ENCODE results near the gene GALNT17. TPM values are rescaled to one million over a fixed set of nuclear protein-coding genes. Genes with fewer than 3 reads are reported as not detected.

GALNT17 gene
- total and polyA plus RNA-seq, 12 donors: 15.1 to 87.0 (median 55.4) TPM

DNA sequence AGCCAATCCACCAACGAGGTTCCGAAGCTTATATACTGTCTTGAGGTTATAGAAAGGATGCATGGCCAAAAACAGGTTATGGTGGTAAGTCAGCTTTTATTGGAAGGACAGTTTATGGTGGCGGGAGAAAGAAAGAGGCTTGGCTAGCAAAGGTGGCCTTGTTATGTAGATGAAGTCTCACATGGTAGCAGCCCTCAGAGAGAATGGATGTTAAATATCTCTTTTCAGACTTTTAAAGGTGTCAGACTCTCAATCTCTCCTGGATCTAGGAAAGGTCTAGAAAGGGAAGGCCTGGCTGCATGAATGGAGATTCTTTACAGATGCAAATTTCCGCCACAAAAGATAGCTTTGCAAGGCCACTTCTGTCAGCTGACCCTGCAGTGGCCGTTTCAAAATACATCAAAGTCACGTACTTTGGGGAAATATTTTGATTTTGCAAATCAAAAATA lies 333.8 kb downstream of the GALNT17 start:
- TF ChIP-seq, protein P1, sequence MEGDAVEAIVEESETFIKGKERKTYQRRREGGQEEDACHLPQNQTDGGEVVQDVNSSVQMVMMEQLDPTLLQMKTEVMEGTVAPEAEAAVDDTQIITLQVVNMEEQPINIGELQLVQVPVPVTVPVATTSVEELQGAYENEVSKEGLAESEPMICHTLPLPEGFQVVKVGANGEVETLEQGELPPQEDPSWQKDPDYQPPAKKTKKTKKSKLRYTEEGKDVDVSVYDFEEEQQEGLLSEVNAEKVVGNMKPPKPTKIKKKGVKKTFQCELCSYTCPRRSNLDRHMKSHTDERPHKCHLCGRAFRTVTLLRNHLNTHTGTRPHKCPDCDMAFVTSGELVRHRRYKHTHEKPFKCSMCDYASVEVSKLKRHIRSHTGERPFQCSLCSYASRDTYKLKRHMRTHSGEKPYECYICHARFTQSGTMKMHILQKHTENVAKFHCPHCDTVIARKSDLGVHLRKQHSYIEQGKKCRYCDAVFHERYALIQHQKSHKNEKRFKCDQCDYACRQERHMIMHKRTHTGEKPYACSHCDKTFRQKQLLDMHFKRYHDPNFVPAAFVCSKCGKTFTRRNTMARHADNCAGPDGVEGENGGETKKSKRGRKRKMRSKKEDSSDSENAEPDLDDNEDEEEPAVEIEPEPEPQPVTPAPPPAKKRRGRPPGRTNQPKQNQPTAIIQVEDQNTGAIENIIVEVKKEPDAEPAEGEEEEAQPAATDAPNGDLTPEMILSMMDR (IDR thresholded peaks at IDR 0.05): no peak
- Histone ChIP-seq H3K4me1 (peaks cover 0 to 25% (median 9%) of the 10 kb centered on the region in 9 donors), H3K36me3 (no peaks in the 10 kb centered on the region), H3K27ac (no peak overlapping the region), H3K27me3 (no peaks in the 10 kb centered on the region), H3K4me3 (no peak overlapping the region), H3K9me3 (no peaks in the 10 kb centered on the region)
- intact Hi-C loops (cut with DNase I): no loop called here
- ATAC-seq (no peak), DNase-seq (no peak)
- WGBS, 2 donors: 59 to 71% methylated on average over 6 of the region's 6 CpGs

DNA sequence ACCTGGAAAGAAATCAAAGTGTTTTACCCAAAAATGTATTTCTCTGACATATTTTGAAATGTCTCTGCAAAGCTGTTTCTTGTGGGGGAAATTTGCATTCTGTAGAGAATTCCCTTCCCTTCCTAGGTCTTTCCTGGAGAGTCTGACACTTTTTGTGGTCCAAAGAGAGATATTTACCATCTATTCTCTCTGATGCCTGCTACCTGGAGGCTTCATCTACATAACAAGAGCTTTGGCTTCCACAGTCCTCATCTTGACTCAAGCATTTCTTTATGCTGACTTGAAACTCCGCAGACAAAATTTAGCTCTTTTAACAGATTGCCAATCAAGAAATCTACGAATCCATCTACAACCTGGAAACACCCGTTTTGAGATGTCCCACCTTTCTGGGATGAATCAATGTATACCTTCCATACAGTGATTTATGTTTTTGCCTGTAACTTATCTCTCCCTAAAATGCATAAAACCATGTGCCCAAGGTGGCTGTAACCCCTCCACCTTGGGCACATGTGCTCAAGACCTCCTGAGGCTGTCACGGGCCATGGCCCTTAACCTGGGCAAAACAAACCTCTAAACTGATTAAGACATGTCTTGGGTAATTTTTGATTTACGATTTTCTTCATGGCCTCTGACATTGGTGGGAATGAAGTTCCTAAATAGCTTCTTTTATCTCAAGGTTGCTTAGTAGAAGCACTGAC lies 334.7 kb downstream of the GALNT17 start:
- intact Hi-C loops (cut with DNase I): no loop called here

DNA sequence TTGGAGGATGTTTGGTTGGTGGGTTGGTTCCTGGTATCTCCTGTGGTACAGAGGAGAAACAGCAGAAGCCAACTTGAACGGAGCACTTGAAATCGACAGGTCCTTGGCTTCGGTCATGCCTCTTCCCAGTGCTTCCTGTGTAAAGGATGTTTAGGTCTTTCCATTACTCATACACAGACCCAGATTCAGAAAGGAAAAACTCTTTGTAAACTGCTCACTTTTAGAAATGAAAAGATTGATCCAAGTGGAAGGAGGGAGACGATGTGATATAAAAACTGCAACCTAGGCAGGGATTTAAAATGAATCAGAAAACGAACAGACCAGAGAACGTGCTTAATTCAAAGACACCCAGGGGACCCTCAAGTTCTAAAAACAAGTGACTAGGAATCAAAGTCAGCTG lies 338.4 kb downstream of the GALNT17 start:
- intact Hi-C loops (cut with DNase I): no loop called here
- 55 to 69% methylated on average over 6 of the region's 6 CpGs for WGBS, 2 donors

More for the DNA sequence above, 334.7 kb downstream of the GALNT17 start:
- WGBS, 2 donors: 65 to 76% methylated on average over 5 of the region's 5 CpGs
- Histone ChIP-seq H3K4me3 (no peak overlapping the region), H3K9me3 (no peaks in the 10 kb centered on the region), H3K27ac (no peak overlapping the region), H3K4me1 (peaks cover 0 to 23% (median 6%) of the 10 kb centered on the region in 9 donors), H3K36me3 (no peaks in the 10 kb centered on the region), H3K27me3 (no peaks in the 10 kb centered on the region)
- TF ChIP-seq, protein P1 (IDR thresholded peaks at IDR 0.05): no peak
- ATAC-seq (no peak), DNase-seq (no peak)

DNA sequence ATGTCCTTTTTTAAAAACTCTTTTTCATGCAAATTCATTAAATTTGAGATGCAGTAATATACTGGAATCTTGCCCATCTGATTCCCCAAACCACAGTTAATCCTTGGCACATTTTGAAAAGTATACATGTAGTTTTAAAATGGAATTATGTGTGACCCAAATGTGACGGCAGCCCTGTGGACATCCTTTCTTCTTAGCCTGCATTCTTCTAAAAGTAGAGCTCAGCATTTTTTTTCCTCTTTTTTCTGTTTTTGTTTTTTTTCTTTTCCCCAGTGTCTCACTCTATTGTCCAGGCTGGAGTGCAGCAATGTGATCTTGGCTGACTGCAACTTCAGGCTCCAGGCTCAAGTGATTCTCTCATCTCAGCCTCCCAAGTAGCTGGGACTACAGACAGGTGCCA lies 338.9 kb downstream of the GALNT17 start:
- 53 to 63% methylated on average over 1 of the region's 1 CpG for WGBS, 2 donors
- H3K27me3 ChIP-seq: no peaks in the 10 kb centered on the region
- ATAC-seq: no peak
- H3K4me1 ChIP-seq: no peaks in the 10 kb centered on the region
- TF ChIP-seq, protein P1 (IDR thresholded peaks at IDR 0.05): no peak
- DNase-seq: no peak
- H3K4me3 ChIP-seq: no peak overlapping the region
- intact Hi-C loops (cut with DNase I): no loop called here
- H3K27ac ChIP-seq: no peak overlapping the region
- peaks cover 0 to 14% (median 4%) of the 10 kb centered on the region in 11 donors for H3K9me3 ChIP-seq
- H3K36me3 ChIP-seq: no peaks in the 10 kb centered on the region

More for the DNA sequence above, 338.4 kb downstream of the GALNT17 start:
- ATAC-seq (no peak), DNase-seq (no peak)
- Histone ChIP-seq H3K4me3 (no peak overlapping the region), H3K9me3 (peaks cover 0 to 12% (median 4%) of the 10 kb centered on the region in 11 donors), H3K27me3 (no peaks in the 10 kb centered on the region), H3K27ac (no peak overlapping the region), H3K4me1 (peaks cover 0 to 4% (median 0%) of the 10 kb centered on the region in 9 donors), H3K36me3 (no peaks in the 10 kb centered on the region)
- TF ChIP-seq, protein P1 (IDR thresholded peaks at IDR 0.05): no peak
